HG03378 (cell line): ENCODE data around the gene APBA1.
"Not testable (repeated sequence)": the region's sequence is repeated elsewhere in the genome, so short reads cannot be mapped to it uniquely, and the experiment has no call there.

Source experiments
- ATAC-seq: cut with Tn5 transposase; IDR thresholded peaks from one replicate; pipeline ENCODE4 v1.9.1; 2021; ENCODE audit warnings: mild to moderate bottlenecking, moderate library complexity; ENCODE audit not compliant: unreplicated experiment

The APBA1 gene

GRCh38 chr9:69453746-69454145 is 218.4 kb downstream of the APBA1 start:
- ATAC-seq, result no peak

- no peak for ATAC-seq
These were observed 219.9 kb downstream of the APBA1 start for GRCh38 chr9:69452110-69452782.

GRCh38 chr9:69446496-69446895 is 225.7 kb downstream of the APBA1 start:
- ATAC-seq, result no peak

- no peak for ATAC-seq
These were observed 226.9 kb downstream of the APBA1 start for GRCh38 chr9:69445251-69445650.

GRCh38 chr9:69444791-69445190 is 227.4 kb downstream of the APBA1 start:
- no peak for ATAC-seq

GRCh38 chr9:69444021-69444420 is 228.2 kb downstream of the APBA1 start:
- no peak for ATAC-seq

- ATAC-seq, result no peak
These were observed 229.0 kb downstream of the APBA1 start for GRCh38 chr9:69443178-69443577.

GRCh38 chr9:69442486-69442885 is 229.7 kb downstream of the APBA1 start:
- ATAC-seq, result no peak

- not testable (repeated sequence) for ATAC-seq
These were observed 231.8 kb downstream of the APBA1 start for GRCh38 chr9:69440254-69440955.

GRCh38 chr9:69439654-69440053 is 232.5 kb downstream of the APBA1 start:
- not testable (repeated sequence) for ATAC-seq

GRCh38 chr9:69433968-69434367 is 238.2 kb downstream of the APBA1 start:
- no peak for ATAC-seq

GRCh38 chr9:69433392-69433791 is 238.8 kb downstream of the APBA1 start:
- no peak for ATAC-seq

- no peak for ATAC-seq
These were observed 239.5 kb downstream of the APBA1 start for GRCh38 chr9:69432623-69433022.

GRCh38 chr9:69431777-69432176 is 240.4 kb downstream of the APBA1 start:
- ATAC-seq, result no peak

- no peak for ATAC-seq
These were observed 241.0 kb downstream of the APBA1 start for GRCh38 chr9:69431203-69431602.

GRCh38 chr9:69430206-69430605 is 242.0 kb downstream of the APBA1 start:
- no peak for ATAC-seq

GRCh38 chr9:69429281-69429680 is 242.9 kb downstream of the APBA1 start:
- no peak for ATAC-seq

- no peak for ATAC-seq
These were observed 244.0 kb downstream of the APBA1 start for GRCh38 chr9:69428017-69428785.

GRCh38 chr9:69427286-69427685 is 244.9 kb downstream of the APBA1 start:
- no peak for ATAC-seq

- ATAC-seq, result no peak
These were observed 246.9 kb downstream of the APBA1 start for GRCh38 chr9:69425136-69425801.
